ENCODE measurements around the gene KDM6B.
"Not testable (repeated sequence)": the region's sequence is repeated elsewhere in the genome, so short reads cannot be mapped to it uniquely, and the experiment has no call there.

KDM6B gene, protein sequence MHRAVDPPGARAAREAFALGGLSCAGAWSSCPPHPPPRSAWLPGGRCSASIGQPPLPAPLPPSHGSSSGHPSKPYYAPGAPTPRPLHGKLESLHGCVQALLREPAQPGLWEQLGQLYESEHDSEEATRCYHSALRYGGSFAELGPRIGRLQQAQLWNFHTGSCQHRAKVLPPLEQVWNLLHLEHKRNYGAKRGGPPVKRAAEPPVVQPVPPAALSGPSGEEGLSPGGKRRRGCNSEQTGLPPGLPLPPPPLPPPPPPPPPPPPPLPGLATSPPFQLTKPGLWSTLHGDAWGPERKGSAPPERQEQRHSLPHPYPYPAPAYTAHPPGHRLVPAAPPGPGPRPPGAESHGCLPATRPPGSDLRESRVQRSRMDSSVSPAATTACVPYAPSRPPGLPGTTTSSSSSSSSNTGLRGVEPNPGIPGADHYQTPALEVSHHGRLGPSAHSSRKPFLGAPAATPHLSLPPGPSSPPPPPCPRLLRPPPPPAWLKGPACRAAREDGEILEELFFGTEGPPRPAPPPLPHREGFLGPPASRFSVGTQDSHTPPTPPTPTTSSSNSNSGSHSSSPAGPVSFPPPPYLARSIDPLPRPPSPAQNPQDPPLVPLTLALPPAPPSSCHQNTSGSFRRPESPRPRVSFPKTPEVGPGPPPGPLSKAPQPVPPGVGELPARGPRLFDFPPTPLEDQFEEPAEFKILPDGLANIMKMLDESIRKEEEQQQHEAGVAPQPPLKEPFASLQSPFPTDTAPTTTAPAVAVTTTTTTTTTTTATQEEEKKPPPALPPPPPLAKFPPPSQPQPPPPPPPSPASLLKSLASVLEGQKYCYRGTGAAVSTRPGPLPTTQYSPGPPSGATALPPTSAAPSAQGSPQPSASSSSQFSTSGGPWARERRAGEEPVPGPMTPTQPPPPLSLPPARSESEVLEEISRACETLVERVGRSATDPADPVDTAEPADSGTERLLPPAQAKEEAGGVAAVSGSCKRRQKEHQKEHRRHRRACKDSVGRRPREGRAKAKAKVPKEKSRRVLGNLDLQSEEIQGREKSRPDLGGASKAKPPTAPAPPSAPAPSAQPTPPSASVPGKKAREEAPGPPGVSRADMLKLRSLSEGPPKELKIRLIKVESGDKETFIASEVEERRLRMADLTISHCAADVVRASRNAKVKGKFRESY (N-terminal part only)

DNA sequence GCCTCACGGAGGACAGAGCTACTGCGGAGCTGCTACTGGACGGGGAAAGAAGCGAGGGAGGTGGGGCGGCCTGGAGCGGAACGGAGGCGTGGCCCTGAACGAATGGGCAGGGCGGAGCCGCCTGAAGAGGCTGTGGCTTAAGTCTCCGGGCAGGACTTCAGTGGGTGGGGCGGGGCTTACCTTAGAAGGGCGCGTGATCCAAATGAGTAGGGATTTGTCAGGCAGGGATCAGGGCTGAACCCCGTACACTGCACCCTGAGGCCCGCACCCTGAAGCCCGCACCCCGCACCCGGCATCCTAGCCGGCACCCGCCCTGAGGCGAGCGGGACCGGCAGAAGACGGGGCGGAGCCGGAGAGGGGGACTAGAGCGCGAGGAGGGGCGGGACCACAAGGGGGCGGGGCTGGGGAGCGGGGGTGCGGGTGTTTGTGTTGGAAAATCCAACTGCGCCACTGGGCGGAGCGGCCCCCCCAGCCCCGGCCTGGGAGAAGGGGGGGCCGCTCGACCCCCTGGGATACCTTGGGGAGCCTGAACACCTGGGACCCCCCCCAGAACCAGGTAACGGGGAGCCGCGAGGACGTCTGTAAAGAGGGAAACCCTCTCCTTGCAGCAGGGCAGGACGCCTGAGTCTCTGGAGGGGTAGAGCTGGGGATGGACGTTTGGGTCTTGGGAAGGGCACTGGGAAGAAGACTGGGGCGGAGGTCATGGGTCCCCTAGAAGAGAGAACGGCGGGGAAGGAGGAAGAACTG lies at the start of gene KDM6B:
Gene KDM6B (plus strand): TSS at position 423 of the 747 bp plus-strand sequence. CDS start 11,338 bp downstream, outside the sequence.
- DNase-seq, result peak; percentile 89

DNA sequence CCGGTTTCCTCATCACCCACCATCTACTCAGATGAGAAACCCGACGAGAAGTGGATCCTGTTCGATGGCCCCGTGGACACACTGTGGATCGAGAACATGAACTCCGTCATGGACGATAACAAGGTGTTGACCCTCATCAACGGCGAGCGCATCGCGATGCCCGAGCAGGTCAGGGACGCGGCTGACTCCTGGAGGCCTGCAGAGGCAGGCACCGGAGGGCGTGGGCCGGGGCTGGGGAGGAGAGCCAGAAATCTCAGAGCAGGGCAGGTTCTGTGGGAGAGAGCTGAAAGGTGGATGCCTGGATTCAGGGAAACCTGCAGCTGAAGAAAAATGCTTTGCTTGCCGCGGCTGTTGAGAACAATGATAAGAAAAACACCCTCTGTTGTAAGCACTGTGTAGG lies 47.2 kb upstream of the KDM6B start:
- DNase-seq, result no peak

DNA sequence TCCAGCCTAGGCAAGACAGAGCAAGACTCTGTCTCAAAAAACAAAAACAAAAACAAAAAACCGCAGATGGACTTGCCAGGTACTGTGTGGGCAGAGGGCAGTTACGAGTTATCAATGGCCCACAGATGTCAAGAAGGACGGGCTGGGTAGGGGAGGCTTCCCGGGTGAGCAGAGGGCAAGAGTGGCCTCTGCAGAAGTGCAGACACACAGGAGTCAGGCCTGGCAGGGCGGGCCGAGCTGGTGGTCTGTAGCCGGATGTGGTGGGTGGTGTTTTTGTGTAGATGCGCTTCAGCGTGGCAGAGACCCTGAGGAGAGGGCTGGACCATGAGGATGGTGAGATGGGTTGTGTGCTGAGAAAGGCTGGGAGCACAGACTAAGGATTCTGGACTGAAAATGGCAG lies 44.9 kb upstream of the KDM6B start:
- DNase-seq, result no peak

DNA sequence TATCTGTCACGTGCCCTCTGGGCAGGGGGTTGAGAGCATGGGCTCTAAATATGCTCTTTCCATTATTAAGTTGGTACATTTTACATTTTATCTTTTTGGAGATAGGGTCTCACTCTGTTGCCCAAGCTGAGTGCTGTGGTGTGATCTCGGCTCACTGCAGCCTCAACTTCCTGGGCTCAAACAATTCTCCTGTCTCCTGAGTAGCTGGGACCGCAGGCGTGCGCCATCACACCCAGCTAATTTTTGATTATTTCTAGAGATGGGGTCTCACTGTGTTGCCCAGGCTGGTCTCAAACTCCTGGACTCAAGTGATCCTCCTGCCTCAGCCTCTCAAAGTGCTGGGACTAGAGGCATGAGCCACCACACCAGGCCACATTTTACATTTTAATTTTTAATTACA lies 43.9 kb upstream of the KDM6B start:
- DNase-seq, result no peak

DNA sequence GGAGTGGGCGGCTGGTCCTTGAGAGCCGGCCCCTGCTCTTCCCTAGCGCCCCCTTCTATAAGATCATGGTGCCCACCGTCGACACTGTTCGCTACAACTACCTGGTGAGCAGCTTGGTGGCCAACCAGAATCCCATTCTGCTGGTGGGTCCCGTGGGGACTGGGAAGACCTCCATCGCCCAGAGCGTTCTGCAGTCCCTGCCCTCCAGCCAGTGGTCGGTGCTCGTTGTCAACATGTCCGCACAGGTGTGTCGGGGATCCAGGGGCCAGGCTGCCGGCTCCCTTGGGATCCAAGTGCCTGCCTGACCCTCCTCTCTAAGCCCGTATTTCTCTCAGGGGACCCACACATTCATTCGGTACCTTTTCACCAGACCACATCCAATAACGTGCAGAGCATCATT lies 41.4 kb upstream of the KDM6B start:
- no peak for DNase-seq

DNA sequence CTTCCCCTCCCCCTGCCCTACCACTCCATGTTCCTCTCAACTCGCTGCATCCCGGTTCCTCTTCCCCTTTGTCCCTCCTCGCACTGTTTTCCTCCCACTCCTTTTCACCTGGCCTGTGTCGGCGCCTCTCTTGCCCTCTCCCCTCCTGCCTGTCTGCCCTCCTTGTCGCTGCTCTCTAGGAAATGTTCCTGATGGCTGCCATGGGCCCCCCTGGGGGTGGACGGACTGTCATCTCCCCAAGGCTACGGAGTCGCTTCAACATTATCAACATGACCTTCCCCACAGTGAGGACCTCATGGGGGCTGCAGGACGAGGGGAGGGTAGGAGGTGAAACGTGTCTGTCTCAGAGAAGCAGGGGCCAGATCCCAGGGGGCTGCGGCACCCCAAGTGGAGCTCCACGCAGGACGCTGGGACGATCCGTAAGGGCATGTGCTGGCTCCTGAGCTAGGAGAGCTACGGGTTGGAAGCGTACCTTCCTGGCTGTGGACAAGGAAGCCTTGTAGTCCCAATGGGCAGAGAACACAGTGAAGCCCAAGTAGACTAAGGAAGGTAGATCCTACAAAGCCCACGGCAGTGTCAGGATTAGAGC lies 39.8 kb upstream of the KDM6B start:
- DNase-seq, result no peak

DNA sequence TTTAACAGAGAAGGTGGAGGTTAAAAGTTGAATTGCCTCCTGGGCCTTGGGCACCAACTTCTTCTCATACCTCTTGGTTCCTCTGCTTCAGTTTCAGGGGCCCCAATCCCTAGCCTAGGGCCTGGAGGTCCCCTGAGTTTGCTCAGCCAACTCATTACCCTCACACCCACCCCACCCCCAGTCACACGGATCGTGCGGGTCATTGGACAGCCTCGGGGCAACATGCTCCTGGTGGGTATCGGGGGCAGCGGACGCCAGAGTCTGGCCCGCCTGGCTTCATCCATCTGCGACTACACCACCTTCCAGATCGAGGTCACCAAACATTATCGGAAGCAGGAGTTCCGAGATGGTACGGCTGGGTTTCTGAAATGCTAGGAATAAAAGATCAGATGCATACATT lies 36.0 kb upstream of the KDM6B start:
- DNase-seq, result no peak

DNA sequence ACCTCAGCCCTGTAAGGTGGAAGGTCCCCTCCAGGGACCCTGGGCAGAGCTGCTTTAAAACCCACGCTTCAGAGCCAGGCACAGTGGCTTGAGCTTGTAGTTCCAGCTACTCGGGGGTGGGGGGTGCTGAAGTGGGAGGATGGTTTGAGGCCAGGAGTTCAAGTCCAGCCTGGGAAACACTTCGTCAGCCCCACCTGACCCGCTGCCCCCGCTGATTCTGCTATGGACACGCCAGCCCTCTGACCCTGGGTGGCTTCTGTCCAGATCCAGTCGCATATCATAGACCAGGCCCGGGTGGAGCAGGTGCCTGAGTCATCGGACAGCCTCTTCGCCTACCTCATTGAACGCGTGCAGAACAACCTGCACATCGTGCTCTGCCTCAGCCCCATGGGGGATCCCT lies 35.2 kb upstream of the KDM6B start:
- no peak for DNase-seq

DNA sequence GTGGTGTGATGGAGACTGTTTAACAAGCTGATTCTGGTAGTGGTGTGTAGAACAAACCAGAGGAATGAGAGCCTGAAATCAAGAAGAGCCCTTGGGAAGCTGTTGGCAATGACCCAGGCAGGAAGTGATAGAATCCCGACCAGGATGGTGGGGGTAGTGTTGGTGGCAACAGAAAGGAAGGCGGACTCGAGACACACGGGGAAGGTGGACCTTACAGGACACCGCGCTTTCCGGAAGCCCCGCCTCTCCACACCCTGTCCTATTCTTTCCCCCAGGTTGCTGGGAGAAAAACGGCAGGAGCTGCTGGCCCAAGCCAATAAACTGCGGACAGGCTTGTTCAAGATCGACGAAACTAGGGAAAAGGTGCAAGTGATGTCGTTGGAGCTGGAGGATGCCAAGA lies 30.0 kb upstream of the KDM6B start:
- no peak for DNase-seq

DNA sequence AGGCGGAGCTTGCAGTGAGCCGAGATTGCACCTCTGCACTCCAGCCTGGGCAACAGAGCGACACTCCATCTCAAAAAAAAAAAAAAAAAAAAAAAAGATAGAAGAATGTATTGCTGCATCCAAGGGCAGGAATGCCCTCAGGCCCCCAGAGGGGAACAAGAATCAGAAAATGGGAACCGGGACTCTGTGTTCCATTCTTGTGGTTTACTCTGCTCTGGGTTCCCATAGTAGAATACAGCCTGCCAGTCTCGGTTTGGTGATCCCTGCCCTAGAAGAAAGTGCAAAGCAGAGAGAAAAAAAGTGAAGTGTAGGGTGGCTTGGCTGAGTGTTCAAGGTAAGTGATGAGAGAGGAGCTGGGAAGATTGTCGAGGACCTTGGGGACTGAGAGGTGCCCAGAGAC lies 27.4 kb upstream of the KDM6B start:
- DNase-seq, result no peak

DNA sequence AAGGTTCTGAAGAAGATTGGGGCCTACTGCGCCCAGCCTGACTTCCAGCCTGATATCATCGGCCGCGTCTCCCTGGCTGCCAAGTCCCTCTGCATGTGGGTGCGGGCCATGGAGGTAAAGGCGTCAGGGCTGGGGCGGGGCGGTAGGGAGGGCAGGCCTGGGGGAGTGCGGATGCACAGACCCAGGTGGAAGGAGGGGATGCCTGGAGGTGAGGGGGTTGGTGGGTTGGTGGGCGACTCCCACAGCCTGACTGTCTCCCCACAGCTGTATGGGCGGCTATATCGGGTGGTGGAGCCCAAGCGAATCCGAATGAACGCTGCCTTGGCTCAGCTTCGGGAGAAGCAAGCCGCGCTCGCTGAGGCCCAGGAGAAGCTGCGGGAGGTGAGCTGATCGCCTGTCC lies 26.8 kb upstream of the KDM6B start:
- DNase-seq, result no peak

DNA sequence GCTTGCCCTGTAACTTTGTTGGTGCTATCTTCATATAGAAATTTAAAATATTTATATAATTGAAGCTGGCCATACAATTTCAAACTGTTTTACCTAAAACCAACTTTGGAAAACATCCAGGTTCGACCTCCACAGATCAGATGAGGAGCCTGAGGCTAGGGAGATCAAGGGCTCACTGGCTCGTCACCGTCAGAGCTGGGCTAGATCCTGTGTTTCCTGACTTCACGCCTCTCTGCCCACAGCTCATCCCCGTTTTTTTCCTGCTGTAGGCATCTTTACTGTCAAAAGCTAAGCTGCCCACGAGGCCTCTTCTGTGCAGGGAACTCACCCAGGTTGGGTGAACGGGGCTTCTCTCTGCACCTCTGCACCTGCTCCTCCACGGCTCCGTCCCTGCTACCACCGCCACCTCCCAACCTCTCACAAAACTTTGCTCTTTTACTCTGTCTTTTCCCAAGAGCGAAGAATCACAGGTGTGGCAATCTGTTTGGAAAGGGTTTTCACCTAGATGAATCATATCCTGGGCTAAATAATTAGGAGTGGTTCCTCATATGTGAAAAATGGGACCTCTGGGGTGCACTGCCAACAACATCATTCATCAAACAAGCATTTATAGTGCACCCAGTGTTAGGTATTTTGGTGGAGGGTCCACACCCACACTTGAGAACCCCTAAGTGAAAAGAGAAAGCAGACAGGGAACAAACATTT lies 24.8 kb upstream of the KDM6B start:
- no peak for DNase-seq

DNA sequence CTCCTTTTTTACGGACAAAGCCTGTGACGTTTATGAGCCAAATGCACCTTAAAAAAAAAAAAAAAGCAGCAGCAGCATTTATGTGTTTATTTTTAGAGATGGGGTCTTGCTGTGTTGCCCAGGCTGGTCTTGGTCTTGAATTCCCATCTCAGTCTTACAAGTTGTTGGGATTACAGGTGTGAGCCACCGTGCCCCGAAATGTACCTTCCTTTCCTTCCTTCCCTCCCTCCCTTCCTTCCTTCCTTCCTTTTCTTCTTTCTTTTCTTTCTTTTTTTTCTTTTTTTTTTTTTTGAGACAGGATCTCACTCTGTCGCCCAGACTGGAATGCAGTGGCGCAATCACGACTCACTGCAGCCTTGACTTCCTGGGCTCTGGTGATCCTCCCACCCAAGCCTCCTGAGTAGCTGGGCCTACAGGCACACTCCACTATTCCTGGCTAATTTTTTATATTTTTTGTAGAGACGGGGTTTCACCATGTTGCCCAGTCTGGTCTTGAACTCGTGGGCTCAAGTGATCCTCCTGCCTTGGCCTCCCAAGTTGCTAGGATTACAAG lies 24.1 kb upstream of the KDM6B start:
- DNase-seq, result not testable (repeated sequence)

DNA sequence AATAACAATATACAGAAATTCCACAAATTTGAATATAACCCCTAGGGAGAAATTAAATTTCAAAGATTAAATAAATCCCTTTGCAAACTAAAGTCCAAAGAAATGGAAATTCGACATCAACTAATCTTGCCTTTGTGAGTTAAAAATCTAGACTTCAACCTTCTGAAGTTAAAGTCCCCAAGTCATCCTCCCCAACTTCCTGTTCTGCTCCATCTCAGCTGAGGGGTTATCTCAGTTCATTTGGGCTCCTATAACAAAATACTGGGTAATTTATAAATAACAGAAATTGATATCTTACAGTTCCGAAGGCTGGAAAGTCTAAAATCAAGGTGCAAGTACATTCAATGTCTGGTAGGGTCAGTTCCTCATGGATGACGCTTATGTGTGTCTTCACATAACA lies 22.8 kb upstream of the KDM6B start:
- no peak for DNase-seq

DNA sequence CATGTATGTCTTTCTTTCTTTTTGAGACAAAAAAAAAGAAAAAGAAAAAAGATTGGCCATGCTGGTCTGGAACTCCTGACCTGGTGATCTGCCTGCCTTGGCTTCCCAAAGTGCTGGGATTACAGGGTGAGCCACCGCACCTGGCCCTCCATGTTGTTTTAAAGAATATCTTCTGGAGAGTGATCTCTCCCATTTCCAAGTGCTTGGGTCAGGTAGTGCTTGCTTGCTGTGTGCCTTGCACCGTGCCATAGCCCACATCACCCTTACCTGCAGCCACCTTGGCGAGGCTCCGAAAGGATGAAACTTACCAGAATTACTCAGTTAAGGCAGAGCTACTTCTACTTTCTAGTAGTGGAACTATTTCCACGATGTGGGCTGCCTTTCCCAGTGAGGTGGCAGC lies 19.0 kb upstream of the KDM6B start:
- no peak for DNase-seq

DNA sequence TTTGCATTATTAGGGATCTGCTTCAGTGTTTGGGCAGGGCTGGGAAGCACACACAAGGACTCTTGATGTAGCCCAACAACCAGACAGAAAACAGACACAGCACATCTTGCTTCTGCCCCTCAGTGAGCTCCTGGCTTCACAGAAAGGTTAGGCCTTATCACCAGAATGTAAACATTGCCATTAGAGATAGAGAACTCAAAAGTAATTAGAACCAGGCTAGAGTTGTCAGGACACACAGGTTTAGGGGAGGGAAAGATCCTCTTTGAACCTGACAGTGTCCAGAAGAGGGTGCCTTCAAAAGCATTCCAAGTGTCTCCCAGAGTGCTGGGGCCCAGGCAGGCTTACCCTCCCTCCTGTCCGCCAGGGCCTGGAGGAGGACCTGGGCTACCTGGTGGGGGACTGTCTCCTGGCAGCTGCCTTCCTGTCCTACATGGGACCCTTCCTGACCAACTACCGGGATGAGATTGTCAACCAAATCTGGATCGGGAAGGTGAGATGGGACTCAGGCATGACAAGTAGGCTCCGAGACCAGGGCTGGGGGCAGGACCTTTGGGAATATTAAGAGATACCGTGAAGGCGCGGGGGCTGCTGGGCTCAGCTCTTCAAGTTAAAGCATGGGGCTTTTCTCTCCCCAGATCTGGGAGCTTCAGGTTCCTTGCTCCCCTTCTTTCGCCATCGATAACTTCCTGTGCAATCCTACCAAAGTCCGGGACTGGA lies 16.9 kb upstream of the KDM6B start:
- DNase-seq, result no peak

DNA sequence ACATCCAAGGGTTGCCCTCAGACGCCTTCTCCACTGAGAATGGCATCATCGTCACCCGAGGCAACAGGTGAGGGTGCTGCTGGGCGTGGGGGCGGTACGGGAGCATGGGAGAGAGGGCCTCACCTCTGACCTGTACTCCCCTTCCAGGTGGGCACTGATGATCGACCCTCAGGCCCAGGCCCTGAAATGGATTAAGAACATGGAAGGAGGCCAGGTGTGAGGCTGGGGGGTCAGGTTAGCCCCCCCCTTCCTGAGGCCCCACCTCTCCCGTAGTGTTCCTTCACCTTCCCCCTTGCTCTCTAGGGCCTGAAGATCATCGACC lies 16.4 kb upstream of the KDM6B start:
- DNase-seq, result no peak

DNA sequence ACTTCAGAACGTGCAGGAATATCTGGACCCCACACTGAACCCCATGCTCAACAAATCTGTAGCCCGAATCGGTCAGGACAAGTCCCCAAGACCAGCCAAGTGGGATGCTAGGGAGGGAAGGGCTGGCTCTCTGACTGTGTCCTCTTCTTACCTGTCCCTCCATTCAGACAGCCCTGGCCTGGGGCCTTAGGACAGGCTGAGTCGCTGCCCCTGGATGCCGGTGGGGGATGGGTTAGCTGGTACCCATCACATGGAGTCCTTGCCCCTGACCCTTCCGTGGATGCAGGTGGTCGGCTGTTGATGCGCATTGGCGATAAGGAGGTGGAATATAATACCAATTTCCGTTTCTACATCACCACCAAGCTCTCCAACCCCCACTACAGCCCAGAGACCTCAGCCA lies 16.0 kb upstream of the KDM6B start:
- no peak for DNase-seq

DNA sequence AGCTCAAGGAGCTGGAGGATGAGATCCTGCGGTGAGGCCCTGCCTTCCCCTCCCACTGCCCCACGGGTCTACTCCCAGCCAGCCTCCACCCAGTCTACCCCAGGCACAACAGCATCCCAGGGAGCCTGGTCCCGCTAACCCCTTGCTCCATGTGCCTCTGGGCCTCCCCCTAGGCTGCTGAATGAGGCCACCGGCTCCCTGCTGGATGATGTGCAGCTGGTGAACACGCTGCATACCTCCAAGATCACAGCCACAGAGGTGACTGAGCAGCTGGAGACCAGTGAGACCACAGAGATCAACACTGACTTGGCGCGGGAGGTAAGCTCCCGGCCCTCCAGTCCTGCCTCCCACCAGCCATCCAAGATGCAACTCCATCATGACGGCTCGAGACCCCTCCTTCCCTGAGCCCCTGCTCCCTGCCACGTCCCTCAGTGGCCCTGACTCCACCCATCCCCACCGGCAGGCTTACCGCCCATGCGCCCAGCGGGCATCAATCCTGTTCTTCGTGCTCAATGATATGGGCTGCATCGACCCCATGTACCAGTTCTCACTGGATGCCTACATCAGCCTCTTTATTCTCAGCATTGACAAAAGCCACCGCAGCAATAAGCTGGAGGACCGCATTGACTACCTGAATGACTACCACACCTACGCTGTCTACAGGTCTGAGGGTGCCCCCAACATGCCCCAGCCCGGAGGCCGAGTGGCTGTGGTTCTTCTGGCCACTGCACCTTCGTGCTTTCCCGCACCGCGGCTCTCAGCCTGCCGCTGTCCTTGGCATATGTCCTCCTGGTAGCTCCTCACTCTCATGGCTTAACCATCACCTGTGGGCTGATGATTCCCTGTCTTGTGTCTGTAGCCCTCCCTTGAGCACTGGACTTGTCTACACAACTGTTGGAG lies 15.0 kb upstream of the KDM6B start:
- no peak for DNase-seq

DNA sequence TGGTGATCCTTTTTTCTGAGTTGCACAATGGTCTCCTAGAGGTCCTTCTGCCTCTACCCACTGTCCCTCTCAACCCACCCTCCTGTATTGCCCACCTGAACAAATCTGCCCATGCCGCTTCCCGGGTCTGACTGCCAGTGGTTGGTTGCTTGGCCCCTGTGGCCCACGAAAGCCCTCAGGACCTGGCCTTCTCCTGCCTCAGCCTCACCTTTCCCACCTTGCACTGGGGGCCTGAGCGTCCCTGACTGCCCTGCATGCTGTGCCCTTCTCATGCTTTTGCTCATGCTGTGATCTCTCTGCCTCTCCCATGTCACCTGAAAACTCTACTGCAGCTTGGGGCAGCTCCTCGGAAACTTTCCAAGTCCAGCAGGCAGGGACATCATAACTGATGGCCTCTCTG lies 13.8 kb upstream of the KDM6B start:
- DNase-seq, result no peak

Data from activated CD4-positive, alpha-beta T cell treated with anti-CD3 and anti-CD28 coated beads, Interleukin-2, Interleukin-6, amounts not matched to agents 100 ng/mL and 50 ng/mL, durations not matched to agents 16 hours and 8 hours (primary cell).